PC-3 (cell line): ENCODE results near the gene HNF1A. TPM values are rescaled to one million over a fixed set of nuclear protein-coding genes. Genes with fewer than 3 reads are reported as not detected.

ENCODE experiments used
- ATAC-seq: fragments of 200-7000 bp; cut with Tn5 transposase; 2 replicates; pipeline ENCODE4 v1.9.1; 2020; ENCODE audit warnings: mild to moderate bottlenecking, moderate library complexity
- Bru-seq: library from RNA; stranded (reverse); fragments of 400-500 nt; gene quantifications from one replicate; lab custom pipeline; 2021; lab: Mats Ljungman, UMichigan
- BruChase-seq, 2 experiments: library from RNA; stranded (reverse); fragments of 400-500 nt; gene quantifications; one replicate each; lab custom pipeline; 2021; lab: Mats Ljungman, UMichigan
- BruUV-seq: library from RNA; stranded (reverse); fragments of 400-500 nt; replicated peaks from 2 replicates; lab custom pipeline; 2021; lab: Mats Ljungman, UMichigan
- CTCF ChIA-PET: fragments of 300-600 bp; sonication (Branson Sonifier 250); formaldehyde crosslinking; loops from one replicate; lab custom pipeline; 2022; ENCODE audit warnings: antibody characterized with exemption; lab: Charles Lee
- POLR2A ChIA-PET: fragments of 300-600 bp; sonication (Branson Sonifier 250); formaldehyde crosslinking; loops from one replicate; lab custom pipeline; 2022; ENCODE audit warnings: antibody characterized with exemption; ENCODE audit not compliant: unreplicated experiment; lab: Charles Lee
- DNase-seq: peaks from one replicate; pipeline ENCODE4 v3.0.0-alpha.2; 2015
- H2AFZ ChIP-seq: fragments of 300-600 bp; sonication (generic); 2 replicates; pipeline ENCODE4 v1.6.0; 2016; ENCODE audit warnings: antibody characterized with exemption, low read length
- H3F3A ChIP-seq: fragments of 300-600 bp; sonication (generic); one replicate; pipeline ENCODE4 v1.6.0; 2017; ENCODE audit warnings: antibody characterized with exemption, low read length, control low read depth, mild to moderate bottlenecking; ENCODE audit not compliant: unreplicated experiment
- H3K27ac ChIP-seq: fragments of 300-600 bp; sonication (generic); 2 replicates; pipeline ENCODE4 v1.5.1; 2016; ENCODE audit warnings: mild to moderate bottlenecking, low read length
- H3K27me3 ChIP-seq: fragments of 300-600 bp; sonication (generic); 2 replicates; pipeline ENCODE4 v1.6.1; 2016; ENCODE audit warnings: low read length, mixed read lengths
- H3K36me3 ChIP-seq: fragments of 300-600 bp; sonication (generic); 2 replicates; pipeline ENCODE4 v1.6.1; 2016; ENCODE audit warnings: low read depth, mixed run types, low read length, mixed read lengths
- H3K4me1 ChIP-seq: fragments of 300-600 bp; sonication (generic); 2 replicates; pipeline ENCODE4 v1.5.1; 2016; ENCODE audit warnings: low read length; ENCODE audit not compliant: insufficient read depth
- H3K4me2 ChIP-seq: fragments of 300-600 bp; sonication (generic); 2 replicates; pipeline ENCODE4 v1.6.0; 2016; ENCODE audit warnings: low read length
- H3K4me3 ChIP-seq: fragments of 300-600 bp; sonication (generic); 2 replicates; pipeline ENCODE4 v1.5.1; 2016; ENCODE audit warnings: mild to moderate bottlenecking, low read length, mixed read lengths
- H3K79me2 ChIP-seq: fragments of 300-600 bp; sonication (generic); 2 replicates; pipeline ENCODE4 v1.6.1; 2017; ENCODE audit warnings: low read length, mixed read lengths
- H3K9ac ChIP-seq: fragments of 300-600 bp; sonication (generic); 2 replicates; pipeline ENCODE4 v1.6.0; 2016; ENCODE audit warnings: mild to moderate bottlenecking, low read length
- H3K9me2 ChIP-seq: fragments of 300-600 bp; sonication (generic); replicated peaks from 2 replicates; pipeline ENCODE4 v1.6.1; 2016; ENCODE audit warnings: mixed run types, low read length, mixed read lengths
- H3K9me3 ChIP-seq: fragments of 300-600 bp; sonication (generic); 2 replicates; pipeline ENCODE4 v1.6.1; 2016; ENCODE audit warnings: low read length, mixed read lengths
- H4K20me1 ChIP-seq: fragments of 300-600 bp; sonication (generic); 2 replicates; pipeline ENCODE4 v1.6.1; 2016; ENCODE audit warnings: low read length, mixed read lengths
- EZH2 ChIP-seq: fragments of 300-600 bp; sonication (generic); IDR thresholded peaks from one replicate; pipeline ENCODE4 v1.6.1; 2017; ENCODE audit warnings: antibody characterized with exemption, mild to moderate bottlenecking, low read length; ENCODE audit not compliant: unreplicated experiment
- EZH2phosphoT487 ChIP-seq: fragments of 300-600 bp; sonication (generic); IDR thresholded peaks from 2 replicates; pipeline ENCODE4 v1.6.1; 2018; ENCODE audit warnings: mild to moderate bottlenecking, antibody characterized with exemption, low read length, borderline replicate concordance
- intact Hi-C: fragments of 100-400 bp; cut with micrococcal nuclease; formaldehyde crosslinking; loops from 2 replicates; pipeline ENCODE4 v1.9.0; 2023
- long read RNA-seq: library from polyadenylated mRNA; unstranded; transcript quantifications from one replicate; pipeline ENCODE4 v2.0.0, GENCODE V29; 2021; ENCODE audit not compliant: unreplicated experiment
- total RNA-seq: library from RNA; depleted of rRNA; stranded (reverse); fragments of >200 nt; gene quantifications from 2 replicates; pipeline ENCODE4 v1.2.3, GENCODE V29; 2014; rRNA removed
- TF ChIP-seq, protein P1 (sequence below): fragments of 300-600 bp; sonication (generic); conservative IDR thresholded peaks from 2 replicates; pipeline ENCODE4 v1.5.1; 2017; ENCODE audit warnings: antibody characterized with exemption, low read depth, mild to moderate bottlenecking, low read length

HNF1A gene, protein sequence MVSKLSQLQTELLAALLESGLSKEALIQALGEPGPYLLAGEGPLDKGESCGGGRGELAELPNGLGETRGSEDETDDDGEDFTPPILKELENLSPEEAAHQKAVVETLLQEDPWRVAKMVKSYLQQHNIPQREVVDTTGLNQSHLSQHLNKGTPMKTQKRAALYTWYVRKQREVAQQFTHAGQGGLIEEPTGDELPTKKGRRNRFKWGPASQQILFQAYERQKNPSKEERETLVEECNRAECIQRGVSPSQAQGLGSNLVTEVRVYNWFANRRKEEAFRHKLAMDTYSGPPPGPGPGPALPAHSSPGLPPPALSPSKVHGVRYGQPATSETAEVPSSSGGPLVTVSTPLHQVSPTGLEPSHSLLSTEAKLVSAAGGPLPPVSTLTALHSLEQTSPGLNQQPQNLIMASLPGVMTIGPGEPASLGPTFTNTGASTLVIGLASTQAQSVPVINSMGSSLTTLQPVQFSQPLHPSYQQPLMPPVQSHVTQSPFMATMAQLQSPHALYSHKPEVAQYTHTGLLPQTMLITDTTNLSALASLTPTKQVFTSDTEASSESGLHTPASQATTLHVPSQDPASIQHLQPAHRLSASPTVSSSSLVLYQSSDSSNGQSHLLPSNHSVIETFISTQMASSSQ
- total RNA-seq (not detected in 2 replicates), Bru-seq, nascent RNA (not detected), BruChase-seq, experiment 1, labeled RNA remaining after a 6-hour chase (percentile 4 among the genes with signal in this experiment), BruChase-seq, experiment 2, labeled RNA remaining after a 2-hour chase (percentile 6 among the genes with signal in this experiment)
- long read RNA-seq, partial matches to known transcripts: 0 of 5 reads
- long read RNA-seq, other reads (novel, unspliced or antisense): 5 of 5 reads

- Histone ChIP-seq H3K9ac (no peak within 1 kb of the TSS), H3K79me2 (no peaks in the 10 kb centered on the region), H3K4me2 (no peak within 1 kb of the TSS), H2AFZ (no peak within 1 kb of the TSS), H3K9me3 (no peaks in the 10 kb centered on the region), H3K27me3 (no peaks in the 10 kb centered on the region), H3F3A (no peaks in the 10 kb centered on the region), H3K4me3 (no peak within 1 kb of the TSS), H3K36me3 (no peaks in the 10 kb centered on the region), H3K27ac (no peak within 1 kb of the TSS), H3K4me1 (no peaks in the 10 kb centered on the region), H3K9me2 (no peaks in the 10 kb centered on the region), H4K20me1 (no peaks in the 10 kb centered on the region)
- ChIA-PET POLR2A (no interaction called here), CTCF (no interaction called here)
- intact Hi-C loops: no loop called here
- BruUV-seq: no TSS peak
- DNase-seq (no peak), ATAC-seq (no peak)
- no peak for TF ChIP-seq EZH2
- TF ChIP-seq, protein P1, sequence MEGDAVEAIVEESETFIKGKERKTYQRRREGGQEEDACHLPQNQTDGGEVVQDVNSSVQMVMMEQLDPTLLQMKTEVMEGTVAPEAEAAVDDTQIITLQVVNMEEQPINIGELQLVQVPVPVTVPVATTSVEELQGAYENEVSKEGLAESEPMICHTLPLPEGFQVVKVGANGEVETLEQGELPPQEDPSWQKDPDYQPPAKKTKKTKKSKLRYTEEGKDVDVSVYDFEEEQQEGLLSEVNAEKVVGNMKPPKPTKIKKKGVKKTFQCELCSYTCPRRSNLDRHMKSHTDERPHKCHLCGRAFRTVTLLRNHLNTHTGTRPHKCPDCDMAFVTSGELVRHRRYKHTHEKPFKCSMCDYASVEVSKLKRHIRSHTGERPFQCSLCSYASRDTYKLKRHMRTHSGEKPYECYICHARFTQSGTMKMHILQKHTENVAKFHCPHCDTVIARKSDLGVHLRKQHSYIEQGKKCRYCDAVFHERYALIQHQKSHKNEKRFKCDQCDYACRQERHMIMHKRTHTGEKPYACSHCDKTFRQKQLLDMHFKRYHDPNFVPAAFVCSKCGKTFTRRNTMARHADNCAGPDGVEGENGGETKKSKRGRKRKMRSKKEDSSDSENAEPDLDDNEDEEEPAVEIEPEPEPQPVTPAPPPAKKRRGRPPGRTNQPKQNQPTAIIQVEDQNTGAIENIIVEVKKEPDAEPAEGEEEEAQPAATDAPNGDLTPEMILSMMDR: no peak
- no peak for TF ChIP-seq EZH2phosphoT487
These were observed at the start of gene HNF1A for GRCh38 chr12:120978296-120979219. Gene HNF1A (plus strand): TSS chr12:120978543. CDS start chr12:120978769, 226 bp downstream.

DNA sequence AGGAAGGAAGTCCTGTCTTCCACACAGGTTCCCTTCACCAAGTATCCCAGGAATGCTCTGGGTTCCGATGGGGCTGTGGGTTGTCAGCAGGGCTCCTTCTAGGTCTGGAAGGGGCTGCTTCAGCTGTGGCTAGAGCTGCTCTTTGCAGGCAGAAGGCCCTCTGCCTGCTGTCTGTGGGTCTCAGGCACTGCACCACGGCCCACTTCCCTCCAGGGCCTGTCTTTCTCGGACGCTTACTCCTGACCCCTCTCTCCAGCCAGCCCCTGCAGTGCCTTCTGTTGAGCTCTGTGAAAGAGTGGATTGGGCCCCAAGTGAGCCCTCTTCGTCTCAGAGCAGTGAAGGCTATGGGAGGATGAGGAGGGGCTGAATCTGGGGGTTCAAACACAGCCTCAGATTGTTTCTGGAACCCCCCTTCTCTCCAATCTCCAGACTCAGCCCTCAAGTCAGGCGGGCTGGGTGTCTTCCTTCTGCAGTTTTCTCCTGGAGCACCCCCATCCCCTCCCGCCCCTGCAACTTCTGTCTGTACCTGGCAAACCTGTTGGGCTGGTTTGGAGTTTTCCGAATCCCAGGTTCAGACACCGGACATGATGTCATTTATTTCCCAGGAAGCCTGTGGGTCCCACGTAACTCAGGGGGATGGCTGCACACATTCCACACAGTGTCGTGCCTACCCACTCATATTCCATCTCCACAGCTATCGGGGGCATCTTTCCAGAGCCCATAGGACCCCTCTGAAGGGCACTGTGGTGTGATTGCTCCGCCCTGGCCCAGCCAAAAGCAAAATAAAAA lies 49.3 kb upstream of the HNF1A start:
- no peaks in the 10 kb centered on the region for H4K20me1 ChIP-seq
- H3K4me2 ChIP-seq: peak overlapping the region; percentile 60
- ATAC-seq (peak; percentile 61), DNase-seq (peak; percentile 89)
- intact Hi-C loops: no loop called here
- H3K36me3 ChIP-seq: no peaks in the 10 kb centered on the region
- no peaks in the 10 kb centered on the region for H3K27me3 ChIP-seq
- no TSS peak for BruUV-seq
- H3K27ac ChIP-seq: peak overlapping the region; percentile 62
- H2AFZ ChIP-seq: peak overlapping the region; percentile 81
- H3K4me3 ChIP-seq: no peak overlapping the region
- ChIA-PET CTCF (interaction anchor here (0.6 kb wide), 1 partner anchor 11 kb away, joined by 6 read pairs; no protein-coding TSS in a partner anchor), POLR2A (no interaction called here)
- no peaks in the 10 kb centered on the region for H3K79me2 ChIP-seq
- H3K9me3 ChIP-seq: no peaks in the 10 kb centered on the region
- H3F3A ChIP-seq: no peaks in the 10 kb centered on the region
- no peaks in the 10 kb centered on the region for H3K9me2 ChIP-seq
- TF ChIP-seq EZH2phosphoT487 (no peak), EZH2 (no peak)
- TF ChIP-seq, protein P1: no peak
- peak overlapping the region; percentile 34; the same call in 1 of the 2 replicates for H3K9ac ChIP-seq
- peaks cover 26% of the 10 kb centered on the region for H3K4me1 ChIP-seq
